Measurements from ENCODE around the gene CHRM5. TPM values are rescaled to one million over a fixed set of nuclear protein-coding genes. Genes with fewer than 3 reads are reported as not detected.

The CHRM5 gene
- total RNA-seq, 1 experiment from 2014 or later = not detected

DNA sequence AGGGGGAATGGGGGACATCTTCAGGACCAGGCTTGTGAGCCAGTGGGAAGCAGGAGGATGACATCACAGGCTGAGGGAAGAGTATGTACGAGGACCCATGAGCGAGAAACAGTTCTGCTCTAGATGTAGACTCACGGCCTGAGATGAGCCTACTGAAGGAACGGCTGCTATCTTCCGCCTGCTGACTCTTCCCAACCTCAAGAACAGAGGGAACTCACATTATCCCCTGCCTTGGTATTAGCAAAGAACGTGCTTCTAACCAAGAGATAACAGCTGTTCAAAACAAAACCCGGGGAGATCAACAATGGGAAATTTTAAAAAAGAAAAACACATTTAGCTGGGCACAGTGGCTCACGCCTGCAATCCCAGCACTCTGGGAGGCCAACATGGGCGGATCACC, 45.4 kb downstream of the CHRM5 start (continued):
- no peak for TF ChIP-seq EGR1 (IDR thresholded peaks at IDR 0.05; ENCODE audit: low read depth)
- no peak for TF ChIP-seq SRF (IDR thresholded peaks at IDR 0.05; ENCODE audit: low read depth)
- no peak for TF ChIP-seq POLR2A (IDR thresholded peaks at IDR 0.05; ENCODE audit: borderline replicate concordance, extremely low read depth, insufficient read depth, insufficient read length)
- TF ChIP-seq CEBPB (IDR thresholded peaks at IDR 0.05; ENCODE audit: low read depth) = no peak

DNA sequence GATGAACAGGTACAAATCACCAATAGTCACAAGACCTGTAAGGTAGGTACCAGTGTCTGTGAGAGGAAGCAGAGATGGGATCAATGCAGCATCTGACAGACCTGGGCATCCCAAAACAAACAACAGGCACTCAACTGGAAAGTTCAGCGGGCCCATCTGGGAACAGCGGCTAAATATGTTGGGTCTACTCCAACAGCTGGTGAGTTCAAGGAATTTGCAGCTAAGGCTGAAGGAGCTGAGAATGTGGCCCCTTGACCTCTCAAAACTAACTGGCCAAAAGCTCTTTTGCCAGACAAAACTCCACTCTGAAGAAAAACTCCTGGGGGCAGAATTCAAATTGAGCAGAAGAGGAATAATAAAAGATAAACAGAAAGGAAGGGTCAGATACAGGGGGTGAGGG, 46.3 kb downstream of the CHRM5 start:
- Histone ChIP-seq H2AFZ (ENCODE audit: low read depth, low read length, poor library complexity, severe bottlenecking) (no peak overlapping the region), H3K4me2 (ENCODE audit: low read length) (no peak overlapping the region), H3K4me1 (ENCODE audit: control insufficient read depth in 1 of 2, insufficient read depth in 2 of 2, low read length in 2 of 2) (no peaks in the 10 kb centered on the region), H3K27me3 (ENCODE audit: insufficient read depth, low read length) (no peaks in the 10 kb centered on the region), H3K36me3 (ENCODE audit: control insufficient read depth in 1 of 2, insufficient read depth in 2 of 2, low read length in 2 of 2) (no peaks in the 10 kb centered on the region), H3K9ac (ENCODE audit: low read length) (no peak overlapping the region), H3K4me3 (replicated peaks in 1 of 2; ENCODE audit: low read depth in 1 of 2, low read length in 2 of 2) (no peak overlapping the region), H3K9me3 (ENCODE audit: control insufficient read depth in 1 of 2, insufficient read depth in 1 of 2, low read depth in 1 of 2, low read length in 2 of 2) (no peaks in the 10 kb centered on the region), H3K9me2 (ENCODE audit: insufficient read depth) (no peaks in the 10 kb centered on the region), H3K79me2 (ENCODE audit: insufficient read depth, low read length) (no peaks in the 10 kb centered on the region), H4K20me1 (ENCODE audit: insufficient read depth) (no peaks in the 10 kb centered on the region), H3K27ac (ENCODE audit: low read depth, low read length) (no peak overlapping the region)
- ATAC-seq (no peak), DNase-seq (ENCODE audit: low read depth, low spot score) (no peak)
- intact Hi-C loops (cut with micrococcal nuclease) = no loop called here
- POLR2A ChIA-PET = no interaction called here
- no TSS peak for BruUV-seq (replicated peaks)
- CTCF ChIA-PET = no interaction called here
- RAD21 ChIA-PET (ENCODE audit: low non-redundant PET in 1 of 2, low total read pairs in 2 of 2, uncharacterized antibody in 2 of 2, unreplicated experiment in 2 of 2) = no interaction called here
- TF ChIP-seq, protein P1, sequence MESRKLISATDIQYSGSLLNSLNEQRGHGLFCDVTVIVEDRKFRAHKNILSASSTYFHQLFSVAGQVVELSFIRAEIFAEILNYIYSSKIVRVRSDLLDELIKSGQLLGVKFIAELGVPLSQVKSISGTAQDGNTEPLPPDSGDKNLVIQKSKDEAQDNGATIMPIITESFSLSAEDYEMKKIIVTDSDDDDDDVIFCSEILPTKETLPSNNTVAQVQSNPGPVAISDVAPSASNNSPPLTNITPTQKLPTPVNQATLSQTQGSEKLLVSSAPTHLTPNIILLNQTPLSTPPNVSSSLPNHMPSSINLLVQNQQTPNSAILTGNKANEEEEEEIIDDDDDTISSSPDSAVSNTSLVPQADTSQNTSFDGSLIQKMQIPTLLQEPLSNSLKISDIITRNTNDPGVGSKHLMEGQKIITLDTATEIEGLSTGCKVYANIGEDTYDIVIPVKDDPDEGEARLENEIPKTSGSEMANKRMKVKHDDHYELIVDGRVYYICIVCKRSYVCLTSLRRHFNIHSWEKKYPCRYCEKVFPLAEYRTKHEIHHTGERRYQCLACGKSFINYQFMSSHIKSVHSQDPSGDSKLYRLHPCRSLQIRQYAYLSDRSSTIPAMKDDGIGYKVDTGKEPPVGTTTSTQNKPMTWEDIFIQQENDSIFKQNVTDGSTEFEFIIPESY (IDR thresholded peaks at IDR 0.05; ENCODE audit: extremely low read depth, insufficient replicate concordance, low read length) = no peak
- no peak for TF ChIP-seq EZH2 (IDR thresholded peaks at IDR 0.05)
- TF ChIP-seq, protein P2, sequence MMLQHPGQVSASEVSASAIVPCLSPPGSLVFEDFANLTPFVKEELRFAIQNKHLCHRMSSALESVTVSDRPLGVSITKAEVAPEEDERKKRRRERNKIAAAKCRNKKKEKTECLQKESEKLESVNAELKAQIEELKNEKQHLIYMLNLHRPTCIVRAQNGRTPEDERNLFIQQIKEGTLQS (IDR thresholded peaks at IDR 0.05) = no peak
- no peak for TF ChIP-seq ZFX (IDR thresholded peaks at IDR 0.05)
- no peak for TF ChIP-seq YY1 (IDR thresholded peaks at IDR 0.05; ENCODE audit: extremely low read depth, insufficient replicate concordance, low read depth, low read length)
- no peak for TF ChIP-seq ZNF274 (IDR thresholded peaks at IDR 0.05; ENCODE audit: low read depth, low read length)
- TF ChIP-seq SRF (IDR thresholded peaks at IDR 0.05; ENCODE audit: low read depth) = no peak
- no peak for TF ChIP-seq EZH2phosphoT487 (IDR thresholded peaks at IDR 0.05; ENCODE audit: borderline replicate concordance)
- no peak for TF ChIP-seq SIN3A (IDR thresholded peaks at IDR 0.05; ENCODE audit: low read depth)
- TF ChIP-seq, protein P3, sequence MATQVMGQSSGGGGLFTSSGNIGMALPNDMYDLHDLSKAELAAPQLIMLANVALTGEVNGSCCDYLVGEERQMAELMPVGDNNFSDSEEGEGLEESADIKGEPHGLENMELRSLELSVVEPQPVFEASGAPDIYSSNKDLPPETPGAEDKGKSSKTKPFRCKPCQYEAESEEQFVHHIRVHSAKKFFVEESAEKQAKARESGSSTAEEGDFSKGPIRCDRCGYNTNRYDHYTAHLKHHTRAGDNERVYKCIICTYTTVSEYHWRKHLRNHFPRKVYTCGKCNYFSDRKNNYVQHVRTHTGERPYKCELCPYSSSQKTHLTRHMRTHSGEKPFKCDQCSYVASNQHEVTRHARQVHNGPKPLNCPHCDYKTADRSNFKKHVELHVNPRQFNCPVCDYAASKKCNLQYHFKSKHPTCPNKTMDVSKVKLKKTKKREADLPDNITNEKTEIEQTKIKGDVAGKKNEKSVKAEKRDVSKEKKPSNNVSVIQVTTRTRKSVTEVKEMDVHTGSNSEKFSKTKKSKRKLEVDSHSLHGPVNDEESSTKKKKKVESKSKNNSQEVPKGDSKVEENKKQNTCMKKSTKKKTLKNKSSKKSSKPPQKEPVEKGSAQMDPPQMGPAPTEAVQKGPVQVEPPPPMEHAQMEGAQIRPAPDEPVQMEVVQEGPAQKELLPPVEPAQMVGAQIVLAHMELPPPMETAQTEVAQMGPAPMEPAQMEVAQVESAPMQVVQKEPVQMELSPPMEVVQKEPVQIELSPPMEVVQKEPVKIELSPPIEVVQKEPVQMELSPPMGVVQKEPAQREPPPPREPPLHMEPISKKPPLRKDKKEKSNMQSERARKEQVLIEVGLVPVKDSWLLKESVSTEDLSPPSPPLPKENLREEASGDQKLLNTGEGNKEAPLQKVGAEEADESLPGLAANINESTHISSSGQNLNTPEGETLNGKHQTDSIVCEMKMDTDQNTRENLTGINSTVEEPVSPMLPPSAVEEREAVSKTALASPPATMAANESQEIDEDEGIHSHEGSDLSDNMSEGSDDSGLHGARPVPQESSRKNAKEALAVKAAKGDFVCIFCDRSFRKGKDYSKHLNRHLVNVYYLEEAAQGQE (IDR thresholded peaks at IDR 0.05; ENCODE audit: low read depth) = no peak
- TF ChIP-seq, protein P4, sequence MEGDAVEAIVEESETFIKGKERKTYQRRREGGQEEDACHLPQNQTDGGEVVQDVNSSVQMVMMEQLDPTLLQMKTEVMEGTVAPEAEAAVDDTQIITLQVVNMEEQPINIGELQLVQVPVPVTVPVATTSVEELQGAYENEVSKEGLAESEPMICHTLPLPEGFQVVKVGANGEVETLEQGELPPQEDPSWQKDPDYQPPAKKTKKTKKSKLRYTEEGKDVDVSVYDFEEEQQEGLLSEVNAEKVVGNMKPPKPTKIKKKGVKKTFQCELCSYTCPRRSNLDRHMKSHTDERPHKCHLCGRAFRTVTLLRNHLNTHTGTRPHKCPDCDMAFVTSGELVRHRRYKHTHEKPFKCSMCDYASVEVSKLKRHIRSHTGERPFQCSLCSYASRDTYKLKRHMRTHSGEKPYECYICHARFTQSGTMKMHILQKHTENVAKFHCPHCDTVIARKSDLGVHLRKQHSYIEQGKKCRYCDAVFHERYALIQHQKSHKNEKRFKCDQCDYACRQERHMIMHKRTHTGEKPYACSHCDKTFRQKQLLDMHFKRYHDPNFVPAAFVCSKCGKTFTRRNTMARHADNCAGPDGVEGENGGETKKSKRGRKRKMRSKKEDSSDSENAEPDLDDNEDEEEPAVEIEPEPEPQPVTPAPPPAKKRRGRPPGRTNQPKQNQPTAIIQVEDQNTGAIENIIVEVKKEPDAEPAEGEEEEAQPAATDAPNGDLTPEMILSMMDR (IDR thresholded peaks at IDR 0.05 in 2 of 3, conservative IDR thresholded peaks at IDR 0.05 in 1 of 3; ENCODE audit: borderline replicate concordance in 1 of 3, insufficient read depth in 1 of 3, low read depth in 2 of 3, low read length in 2 of 3) = no peak
- TF ChIP-seq CEBPB (IDR thresholded peaks at IDR 0.05; ENCODE audit: low read depth) = no peak
- TF ChIP-seq JUND (IDR thresholded peaks at IDR 0.05) = no peak
- no peak for TF ChIP-seq CBX3 (IDR thresholded peaks at IDR 0.05; ENCODE audit: low read depth)
- TF ChIP-seq, protein P5, sequence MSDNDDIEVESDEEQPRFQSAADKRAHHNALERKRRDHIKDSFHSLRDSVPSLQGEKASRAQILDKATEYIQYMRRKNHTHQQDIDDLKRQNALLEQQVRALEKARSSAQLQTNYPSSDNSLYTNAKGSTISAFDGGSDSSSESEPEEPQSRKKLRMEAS (IDR thresholded peaks at IDR 0.05) = no peak
- no peak for TF ChIP-seq ELF1 (IDR thresholded peaks at IDR 0.05; ENCODE audit: borderline replicate concordance, low read depth)
- TF ChIP-seq POLR2AphosphoS5 (IDR thresholded peaks at IDR 0.05; ENCODE audit: low read depth, low read length) = no peak
- TF ChIP-seq FOSL1 (IDR thresholded peaks at IDR 0.05; ENCODE audit: low read depth) = no peak
- no peak for TF ChIP-seq RAD21 (IDR thresholded peaks at IDR 0.05; ENCODE audit: low read depth)
